Lung (tissue), 12 donors: ENCODE measurements around the gene SMCR8. TPM values are rescaled to one million over a fixed set of nuclear protein-coding genes. Genes with fewer than 3 reads are reported as not detected.

Experiments used
- ATAC-seq: fragments of 200-7000 bp; cut with Tn5 transposase; one replicate; pipeline ENCODE4 v1.9.1; 2020; ENCODE audit warnings: moderate number of reproducible peaks; ENCODE audit not compliant: insufficient read depth, low FRiP score
- DNase-seq, 3 donors: peaks; one replicate each; pipeline ENCODE4 v3.0.0-alpha.2; 2013 to 2017
- H3K27ac ChIP-seq, 2 donors: one replicate each; pipeline ENCODE4 v1.5.1; 2013; ENCODE audit warnings: mild to moderate bottlenecking in 2 of 2, moderate library complexity in 2 of 2, control low read depth in 1 of 2, inconsistent platforms in 1 of 2, low read depth in 1 of 2, low read length in 1 of 2
- H3K27me3 ChIP-seq, 3 donors: one replicate each; pipeline ENCODE4 v1.5.1; 2013; ENCODE audit warnings: low read length in 2 of 3; ENCODE audit not compliant: control insufficient read depth in 3 of 3, insufficient read depth in 3 of 3
- H3K36me3 ChIP-seq, 4 donors: one replicate each; pipeline ENCODE4 v1.5.1; 2013; ENCODE audit warnings: low read length in 4 of 4, mild to moderate bottlenecking in 1 of 4, moderate library complexity in 1 of 4; ENCODE audit not compliant: control insufficient read depth in 4 of 4, insufficient read depth in 4 of 4
- H3K4me1 ChIP-seq, 5 donors: one replicate each; pipeline ENCODE4 v1.5.1; 2013; ENCODE audit warnings: low read length in 5 of 5, mild to moderate bottlenecking in 2 of 5, moderate library complexity in 1 of 5; ENCODE audit not compliant: control insufficient read depth in 5 of 5, insufficient read depth in 5 of 5
- H3K4me3 ChIP-seq: one replicate; pipeline ENCODE4 v1.5.1; 2013; ENCODE audit warnings: mild to moderate bottlenecking, control low read depth, moderate library complexity
- H3K9ac ChIP-seq, 2 donors: one replicate each; pipeline ENCODE4 v1.5.1; 2013; ENCODE audit warnings: low read length in 2 of 2, control low read depth in 1 of 2; ENCODE audit not compliant: insufficient read depth in 1 of 2
- H3K9me3 ChIP-seq, 4 donors: one replicate each; pipeline ENCODE4 v1.5.1; 2013; ENCODE audit warnings: low read length in 3 of 4, mild to moderate bottlenecking in 1 of 4, moderate library complexity in 1 of 4; ENCODE audit not compliant: control insufficient read depth in 4 of 4, insufficient read depth in 3 of 4
- CTCF ChIP-seq: IDR thresholded peaks from 2 replicates; pipeline ENCODE4 v1.5.1; 2012; ENCODE audit warnings: mild to moderate bottlenecking; ENCODE audit errors: control extremely low read depth, extremely low read depth
- WGBS, 2 donors: extraction: QIAGEN DNeasy Blood & Tissue Kit; methylation state at CpG; one replicate each; pipeline ENCODE4 v1.1.7; 2013; 5-methylcytosine and 5-hydroxymethylcytosine counted together
- polyA plus RNA-seq, 2 donors: library from polyadenylated mRNA; stranded (reverse); fragments of 200-250 nt; gene quantifications; one replicate each; pipeline ENCODE4 v1.2.1, GENCODE V29; 2013
- total RNA-seq, 2 donors: library from RNA; depleted of rRNA in 1 of 2; stranded (reverse); fragments of >200 nt in 1 of 2; gene quantifications; one replicate each; pipeline ENCODE4 v1.2.1, GENCODE V29; 2014 to 2021
- donor health status: control.
- donor health status: control.
- donor health status: Bipolar disorder and iron deficiency.
- donor health status: healthy.
- donor health status: DM: yes; HTN: yes; CAD: no.

SMCR8 gene
- total and polyA plus RNA-seq, 4 donors = 4.2 to 20.9 (median 15.1) TPM

- peaks cover 8 to 48% (median 32%) of the 10 kb centered on the region in 5 donors for H3K4me1 ChIP-seq
- H3K27me3 ChIP-seq = no peaks in the 10 kb centered on the region
- 71 to 73% methylated on average over 11 of the region's 11 CpGs for WGBS, 2 donors
- H3K36me3 ChIP-seq = peaks cover 0 to 34% (median 20%) of the 10 kb centered on the region in 4 donors
- H3K9ac ChIP-seq = no peak overlapping the region
- DNase-seq = no peak
- H3K27ac ChIP-seq = peak overlapping the region; percentile 82 to 99
- no peak for TF ChIP-seq CTCF
- no peaks in the 10 kb centered on the region for H3K9me3 ChIP-seq
- peak overlapping the region; percentile 98 for H3K4me3 ChIP-seq
- ATAC-seq = no peak
These were observed 868 bp downstream of the SMCR8 start for GRCh38 chr17:18315961-18316360.

DNA sequence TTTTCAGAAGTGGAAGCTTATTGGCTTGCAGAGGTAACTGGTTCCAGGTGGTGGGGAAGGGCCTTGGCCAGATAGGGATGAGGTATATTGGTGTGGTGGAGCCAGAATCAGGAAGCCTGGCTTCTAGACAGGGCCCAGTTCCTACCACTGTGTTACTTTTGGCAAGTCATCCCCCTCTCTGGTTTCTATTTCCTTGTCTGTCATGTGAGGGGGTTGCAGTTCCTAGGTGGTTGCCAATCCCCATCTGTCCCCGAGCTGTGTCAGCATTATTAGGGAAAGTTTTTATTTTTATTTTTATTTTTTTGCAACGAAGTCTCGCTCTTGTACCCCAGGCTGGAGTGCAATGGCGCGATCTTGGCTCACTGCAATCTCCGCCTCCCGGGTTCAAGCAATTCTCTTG is 3.0 kb downstream of the SMCR8 start:
- no peak for TF ChIP-seq CTCF
- no peak overlapping the region for H3K4me3 ChIP-seq
- H3K4me1 ChIP-seq = peaks cover 8 to 37% (median 30%) of the 10 kb centered on the region in 5 donors
- 81 to 83% methylated on average over 7 of the region's 7 CpGs for WGBS, 2 donors
- H3K27me3 ChIP-seq = no peaks in the 10 kb centered on the region
- peak overlapping the region in 1 of 2 donors; percentile 1 for H3K9ac ChIP-seq
- no peaks in the 10 kb centered on the region for H3K9me3 ChIP-seq
- H3K36me3 ChIP-seq = peaks cover 0 to 42% (median 19%) of the 10 kb centered on the region in 4 donors
- DNase-seq (no peak), ATAC-seq (no peak)
- peak overlapping the region in 1 of 2 donors; percentile 10 for H3K27ac ChIP-seq

- no peak overlapping the region for H3K9ac ChIP-seq
- H3K27me3 ChIP-seq = no peaks in the 10 kb centered on the region
- H3K9me3 ChIP-seq = no peaks in the 10 kb centered on the region
- no peak for ATAC-seq
- no peak for TF ChIP-seq CTCF
- H3K36me3 ChIP-seq = peaks cover 0 to 50% (median 20%) of the 10 kb centered on the region in 4 donors
- H3K4me3 ChIP-seq = no peak overlapping the region
- H3K27ac ChIP-seq = no peak overlapping the region
- WGBS, 2 donors = 85 to 90% methylated on average over 18 of the region's 18 CpGs
- no peak for DNase-seq
- H3K4me1 ChIP-seq = peaks cover 3 to 33% (median 23%) of the 10 kb centered on the region in 5 donors
These were observed 3.8 kb downstream of the SMCR8 start for GRCh38 chr17:18318771-18319450.
